Breast epithelium (tissue), 3 donors: ENCODE measurements around the gene MIF.

Experiments
- POLR2A ChIP-seq: fragments of 450-650 bp; IDR thresholded peaks from one replicate; pipeline ENCODE4 v1.6.1; 2016; ENCODE audit warnings: antibody characterized with exemption, mild to moderate bottlenecking, moderate library complexity
- POLR2AphosphoS5 ChIP-seq, 3 donors: sonication (generic); formaldehyde crosslinking; IDR thresholded peaks; one replicate each; pipeline ENCODE4 v1.6.1; 2017; ENCODE audit warnings: antibody characterized with exemption in 3 of 3
- TF ChIP-seq, protein P1 (sequence below), 3 donors: fragments of 450-650 bp; IDR thresholded peaks; one replicate each; pipeline ENCODE4 v1.5.1; 2016 to 2017; ENCODE audit warnings: antibody characterized with exemption in 3 of 3, mild to moderate bottlenecking in 3 of 3, moderate library complexity in 3 of 3

DNA sequence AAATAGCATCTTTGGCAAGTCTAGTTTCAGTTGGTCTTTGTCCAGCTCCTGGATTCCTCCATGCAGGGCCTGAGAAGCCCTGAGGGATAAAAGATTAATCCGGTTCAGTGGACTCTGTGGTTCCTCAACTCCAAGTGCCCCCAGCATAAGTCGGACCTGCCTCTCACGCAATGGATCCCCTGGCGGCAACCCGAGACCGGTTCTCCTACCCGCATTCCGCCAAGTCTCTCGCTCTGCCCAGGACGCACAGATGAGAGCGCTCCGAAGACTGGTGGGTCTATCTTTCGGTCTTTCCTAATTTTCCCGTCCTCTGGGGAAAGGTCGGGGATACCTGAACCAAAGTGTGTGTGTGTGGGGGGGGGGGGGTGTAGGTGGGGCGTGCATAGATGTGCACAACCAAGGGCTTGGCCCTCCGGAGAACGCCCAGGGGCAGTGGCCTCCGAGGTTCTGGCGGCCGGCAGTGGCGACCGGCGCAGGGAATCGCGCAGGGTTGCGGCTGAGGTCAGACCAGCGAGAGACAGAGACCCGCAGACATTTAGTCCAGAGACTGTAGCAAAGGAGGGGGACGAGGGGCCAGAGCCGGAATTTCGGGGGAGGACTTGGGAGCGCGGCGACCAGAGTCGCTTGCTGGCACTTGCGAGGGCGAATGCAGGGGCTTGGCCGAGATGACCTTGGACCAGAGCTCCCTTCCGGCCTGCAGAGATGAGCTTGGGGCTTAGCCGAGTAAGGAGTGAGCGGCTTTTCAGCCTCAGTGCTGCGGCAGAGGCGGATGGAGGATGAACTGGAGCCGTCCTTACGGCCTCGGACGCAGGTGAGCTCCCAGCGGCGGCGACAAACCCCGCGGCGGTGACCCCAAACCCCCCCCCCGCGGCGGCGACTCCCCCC, 37.2 kb upstream of the MIF start:
- TF ChIP-seq POLR2A (no peak), POLR2AphosphoS5 (IDR thresholded peaks at IDR 0.05) (no peak)
- TF ChIP-seq, protein P1, sequence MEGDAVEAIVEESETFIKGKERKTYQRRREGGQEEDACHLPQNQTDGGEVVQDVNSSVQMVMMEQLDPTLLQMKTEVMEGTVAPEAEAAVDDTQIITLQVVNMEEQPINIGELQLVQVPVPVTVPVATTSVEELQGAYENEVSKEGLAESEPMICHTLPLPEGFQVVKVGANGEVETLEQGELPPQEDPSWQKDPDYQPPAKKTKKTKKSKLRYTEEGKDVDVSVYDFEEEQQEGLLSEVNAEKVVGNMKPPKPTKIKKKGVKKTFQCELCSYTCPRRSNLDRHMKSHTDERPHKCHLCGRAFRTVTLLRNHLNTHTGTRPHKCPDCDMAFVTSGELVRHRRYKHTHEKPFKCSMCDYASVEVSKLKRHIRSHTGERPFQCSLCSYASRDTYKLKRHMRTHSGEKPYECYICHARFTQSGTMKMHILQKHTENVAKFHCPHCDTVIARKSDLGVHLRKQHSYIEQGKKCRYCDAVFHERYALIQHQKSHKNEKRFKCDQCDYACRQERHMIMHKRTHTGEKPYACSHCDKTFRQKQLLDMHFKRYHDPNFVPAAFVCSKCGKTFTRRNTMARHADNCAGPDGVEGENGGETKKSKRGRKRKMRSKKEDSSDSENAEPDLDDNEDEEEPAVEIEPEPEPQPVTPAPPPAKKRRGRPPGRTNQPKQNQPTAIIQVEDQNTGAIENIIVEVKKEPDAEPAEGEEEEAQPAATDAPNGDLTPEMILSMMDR (IDR thresholded peaks at IDR 0.05) = no peak
